Astrocyte (in vitro differentiated cells and primary cell): Measurements from ENCODE around the gene PIP. TPM values are rescaled to one million over a fixed set of nuclear protein-coding genes. Genes with fewer than 3 reads are reported as not detected.

Experiments used
- DNase-seq: peaks from one replicate; pipeline ENCODE4 v3.0.0-alpha.2; 2010; ENCODE audit warnings: low read depth
- FAIRE-seq: peaks from 2 replicates; lab custom pipeline; 2011; peaks lifted over from hg19 to GRCh38; lab: Jason Lieb, UNC
- H2AFZ ChIP-seq: 2 replicates; pipeline ENCODE4 v1.6.0; 2012; ENCODE audit warnings: low read depth, low read length, inconsistent platforms
- H3K27ac ChIP-seq: 2 replicates; pipeline ENCODE4 v1.5.1; 2011; ENCODE audit warnings: low read depth, low read length, inconsistent platforms
- H3K27me3 ChIP-seq: 2 replicates; pipeline ENCODE4 v1.6.0; 2011; ENCODE audit warnings: low read length, inconsistent platforms; ENCODE audit not compliant: insufficient read depth
- H3K36me3 ChIP-seq: 2 replicates; pipeline ENCODE4 v1.5.1; 2011; ENCODE audit warnings: low read length, inconsistent platforms; ENCODE audit not compliant: insufficient read depth
- H3K4me1 ChIP-seq: 2 replicates; pipeline ENCODE4 v1.5.1; 2011; ENCODE audit warnings: low read length, inconsistent platforms; ENCODE audit not compliant: insufficient read depth
- H3K4me2 ChIP-seq: 2 replicates; pipeline ENCODE4 v1.6.0; 2012; ENCODE audit warnings: low read length, inconsistent platforms
- H3K4me3 ChIP-seq: 2 replicates; pipeline ENCODE4 v1.5.1; 2011; ENCODE audit warnings: low read depth, mild to moderate bottlenecking, low read length, inconsistent platforms; ENCODE audit not compliant: insufficient read depth
- H3K79me2 ChIP-seq: 2 replicates; pipeline ENCODE4 v1.6.0; 2012; ENCODE audit warnings: mild to moderate bottlenecking, low read length, inconsistent platforms; ENCODE audit not compliant: insufficient read depth
- H3K9ac ChIP-seq: 2 replicates; pipeline ENCODE4 v1.6.0; 2012; ENCODE audit warnings: mild to moderate bottlenecking, low read length, inconsistent platforms
- H3K9me3 ChIP-seq: 2 replicates; pipeline ENCODE4 v1.5.1; 2012; ENCODE audit warnings: low read depth, mild to moderate bottlenecking, low read length, inconsistent platforms; ENCODE audit not compliant: insufficient read depth
- H4K20me1 ChIP-seq: 2 replicates; pipeline ENCODE4 v1.6.0; 2012; ENCODE audit warnings: low read length, inconsistent platforms; ENCODE audit not compliant: insufficient read depth
- H3K27ac Mint-ChIP-seq: one replicate; pipeline ENCODE4 v1.8.0; 2021; ENCODE audit warnings: mild to moderate bottlenecking, mixed read lengths; ENCODE audit not compliant: unreplicated experiment
- H3K27me3 Mint-ChIP-seq: one replicate; pipeline ENCODE4 v1.8.0; 2021; ENCODE audit warnings: low read depth, mixed read lengths; ENCODE audit not compliant: unreplicated experiment
- H3K36me3 Mint-ChIP-seq: one replicate; pipeline ENCODE4 v1.8.0; 2021; ENCODE audit warnings: low read depth, mixed read lengths; ENCODE audit not compliant: unreplicated experiment
- H3K4me1 Mint-ChIP-seq: one replicate; pipeline ENCODE4 v1.8.0; 2021; ENCODE audit warnings: low read depth, mixed read lengths; ENCODE audit not compliant: unreplicated experiment
- H3K4me3 Mint-ChIP-seq: one replicate; pipeline ENCODE4 v1.8.0; 2021; ENCODE audit warnings: mild to moderate bottlenecking, moderate library complexity, mixed read lengths; ENCODE audit not compliant: unreplicated experiment
- H3K9me3 Mint-ChIP-seq: one replicate; pipeline ENCODE4 v1.8.0; 2021; ENCODE audit warnings: mild to moderate bottlenecking, mixed read lengths; ENCODE audit not compliant: unreplicated experiment
- EZH2 ChIP-seq: IDR thresholded peaks from 2 replicates; pipeline ENCODE4 v1.6.1; 2012; ENCODE audit warnings: mild to moderate bottlenecking, low read length, inconsistent platforms; ENCODE audit not compliant: insufficient read depth
- total RNA-seq: library from RNA; stranded (reverse); gene quantifications from 2 replicates; pipeline ENCODE4 v1.2.1, GENCODE V29; 2021
- TF ChIP-seq, protein P1 (sequence below): IDR thresholded peaks from 2 replicates; pipeline ENCODE4 v1.5.1; 2011; ENCODE audit warnings: low read depth, mild to moderate bottlenecking, inconsistent platforms, low read length, moderate library complexity; ENCODE audit not compliant: insufficient read depth

The PIP gene
- total RNA-seq, 1 donor from 2014 or later, result not detected

DNA sequence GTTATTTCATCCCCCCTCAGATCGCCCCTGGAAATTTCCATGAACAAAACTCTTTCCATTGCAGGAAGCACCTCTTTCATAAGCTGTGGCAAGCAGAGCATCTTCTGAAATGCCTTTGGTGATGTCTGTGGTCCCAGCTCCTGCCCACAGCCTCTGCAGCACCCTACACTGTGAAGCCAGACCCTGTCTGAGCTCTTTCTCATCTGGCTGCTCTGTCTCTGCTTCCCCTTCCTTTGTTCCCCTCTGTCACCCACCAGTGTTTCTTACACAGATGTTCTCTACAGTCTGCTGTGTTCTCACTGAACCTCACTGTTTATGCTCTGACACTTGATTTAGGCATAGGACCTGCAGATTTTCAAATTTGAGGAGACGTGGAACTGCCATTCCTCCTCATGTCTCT, 49.5 kb downstream of the PIP start:
- Histone ChIP-seq H3K4me1 (no peaks in the 10 kb centered on the region), H4K20me1 (no peaks in the 10 kb centered on the region), H3K4me2 (no peak overlapping the region), H3K79me2 (no peaks in the 10 kb centered on the region), H2AFZ (no peak overlapping the region), H3K27me3 (no peaks in the 10 kb centered on the region), H3K36me3 (no peaks in the 10 kb centered on the region), H3K9ac (no peak overlapping the region), H3K27ac (no peak overlapping the region), H3K9me3 (no peaks in the 10 kb centered on the region), H3K4me3 (no peak overlapping the region)
- DNase-seq (no peak), FAIRE-seq (no peak)
- no peak overlapping the region for H3K27ac Mint-ChIP-seq
- H3K4me3 Mint-ChIP-seq, result no peak overlapping the region
- H3K36me3 Mint-ChIP-seq, result no peaks in the 10 kb centered on the region
- TF ChIP-seq, protein P1, sequence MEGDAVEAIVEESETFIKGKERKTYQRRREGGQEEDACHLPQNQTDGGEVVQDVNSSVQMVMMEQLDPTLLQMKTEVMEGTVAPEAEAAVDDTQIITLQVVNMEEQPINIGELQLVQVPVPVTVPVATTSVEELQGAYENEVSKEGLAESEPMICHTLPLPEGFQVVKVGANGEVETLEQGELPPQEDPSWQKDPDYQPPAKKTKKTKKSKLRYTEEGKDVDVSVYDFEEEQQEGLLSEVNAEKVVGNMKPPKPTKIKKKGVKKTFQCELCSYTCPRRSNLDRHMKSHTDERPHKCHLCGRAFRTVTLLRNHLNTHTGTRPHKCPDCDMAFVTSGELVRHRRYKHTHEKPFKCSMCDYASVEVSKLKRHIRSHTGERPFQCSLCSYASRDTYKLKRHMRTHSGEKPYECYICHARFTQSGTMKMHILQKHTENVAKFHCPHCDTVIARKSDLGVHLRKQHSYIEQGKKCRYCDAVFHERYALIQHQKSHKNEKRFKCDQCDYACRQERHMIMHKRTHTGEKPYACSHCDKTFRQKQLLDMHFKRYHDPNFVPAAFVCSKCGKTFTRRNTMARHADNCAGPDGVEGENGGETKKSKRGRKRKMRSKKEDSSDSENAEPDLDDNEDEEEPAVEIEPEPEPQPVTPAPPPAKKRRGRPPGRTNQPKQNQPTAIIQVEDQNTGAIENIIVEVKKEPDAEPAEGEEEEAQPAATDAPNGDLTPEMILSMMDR, result no peak
- TF ChIP-seq EZH2, result no peak
- H3K4me1 Mint-ChIP-seq, result no peaks in the 10 kb centered on the region
- H3K9me3 Mint-ChIP-seq, result no peaks in the 10 kb centered on the region
- H3K27me3 Mint-ChIP-seq, result no peaks in the 10 kb centered on the region

DNA sequence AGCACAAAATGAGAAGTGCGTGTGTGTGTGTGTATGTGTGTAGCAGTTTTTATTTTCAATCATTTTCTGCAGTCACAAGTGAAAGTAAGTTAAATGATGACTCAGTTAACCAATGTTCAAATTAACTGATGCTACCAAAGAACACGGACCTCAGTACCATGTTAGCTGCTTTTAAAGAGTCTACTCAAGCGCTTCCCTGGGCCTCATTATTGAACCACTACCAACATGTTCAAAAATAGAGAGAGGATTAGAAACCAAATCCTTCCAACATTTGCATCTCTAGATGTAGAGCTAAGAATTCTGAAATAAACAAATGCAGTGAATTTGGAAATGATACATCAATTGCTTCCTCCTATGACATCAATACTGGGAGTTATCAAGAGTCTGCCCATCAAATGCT, 51.1 kb downstream of the PIP start, which contains the start of gene TAS2R39:
Gene TAS2R39 (plus strand): TSS at position 396 of the 400 bp plus-strand sequence. CDS start 0 bp downstream, at position 396.
- DNase-seq (no peak), FAIRE-seq (no peak)
- H3K27ac ChIP-seq, result no peak within 1 kb of the TSS
- no peaks in the 10 kb centered on the region for H3K79me2 ChIP-seq
- no peak within 1 kb of the TSS for H3K4me2 ChIP-seq
- Mint-ChIP-seq H3K9me3 (no peaks in the 10 kb centered on the region), H3K27ac (no peak within 1 kb of the TSS), H3K4me1 (no peaks in the 10 kb centered on the region), H3K4me3 (no peak within 1 kb of the TSS), H3K36me3 (no peaks in the 10 kb centered on the region), H3K27me3 (no peaks in the 10 kb centered on the region)
- H3K4me3 ChIP-seq, result no peak within 1 kb of the TSS
- H4K20me1 ChIP-seq, result no peaks in the 10 kb centered on the region
- no peaks in the 10 kb centered on the region for H3K9me3 ChIP-seq
- no peak for TF ChIP-seq EZH2
- TF ChIP-seq, protein P1, result no peak
- no peak within 1 kb of the TSS for H3K9ac ChIP-seq
- H3K36me3 ChIP-seq, result no peaks in the 10 kb centered on the region
- no peaks in the 10 kb centered on the region for H3K27me3 ChIP-seq
- H3K4me1 ChIP-seq, result no peaks in the 10 kb centered on the region
- H2AFZ ChIP-seq, result no peak within 1 kb of the TSS

DNA sequence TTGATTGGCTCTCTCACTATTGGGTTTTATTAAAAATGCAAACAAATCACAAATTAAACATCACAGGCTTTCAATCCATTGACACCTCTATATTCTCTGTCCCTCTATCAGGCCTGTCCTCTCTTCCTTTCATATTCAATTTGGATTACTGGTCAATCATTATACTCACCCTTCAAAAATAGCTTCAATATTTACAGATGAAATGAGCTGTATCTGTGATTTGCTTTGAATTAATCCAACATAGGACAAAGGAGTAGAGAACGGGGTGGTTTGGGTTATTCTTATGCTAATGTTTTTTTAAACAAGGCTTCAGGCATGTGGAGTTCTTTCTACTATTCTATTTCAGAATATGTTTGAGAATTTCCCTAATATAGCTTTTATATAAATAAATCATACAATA, 53.7 kb downstream of the PIP start:
- H3K79me2 ChIP-seq, result no peaks in the 10 kb centered on the region
- no peaks in the 10 kb centered on the region for H3K27me3 Mint-ChIP-seq
- no peak overlapping the region for H3K9ac ChIP-seq

More for the DNA sequence above, 53.7 kb downstream of the PIP start:
- H3K27ac Mint-ChIP-seq, result no peak overlapping the region
- TF ChIP-seq, protein P1, result no peak
- TF ChIP-seq EZH2, result no peak
- FAIRE-seq (no peak), DNase-seq (no peak)
- Histone ChIP-seq H3K4me1 (no peaks in the 10 kb centered on the region), H4K20me1 (no peaks in the 10 kb centered on the region), H3K9me3 (no peaks in the 10 kb centered on the region), H3K27ac (no peak overlapping the region), H3K4me3 (no peak overlapping the region), H3K36me3 (no peaks in the 10 kb centered on the region), H3K4me2 (no peak overlapping the region), H2AFZ (no peak overlapping the region), H3K27me3 (no peaks in the 10 kb centered on the region)
- no peaks in the 10 kb centered on the region for H3K36me3 Mint-ChIP-seq
- no peaks in the 10 kb centered on the region for H3K9me3 Mint-ChIP-seq
- no peak overlapping the region for H3K4me3 Mint-ChIP-seq
- no peaks in the 10 kb centered on the region for H3K4me1 Mint-ChIP-seq
